NCI-H187 (cell line): Measurements from ENCODE around the gene ATP2C2.
"Not testable (repeated sequence)": the region's sequence is repeated elsewhere in the genome, so short reads cannot be mapped to it uniquely, and the experiment has no call there.

Experiments
- DNase-seq, 2 experiments: peaks; one replicate each; lab custom pipeline; 2025; lab: John Stamatoyannopoulos, UW

The ATP2C2 gene, protein sequence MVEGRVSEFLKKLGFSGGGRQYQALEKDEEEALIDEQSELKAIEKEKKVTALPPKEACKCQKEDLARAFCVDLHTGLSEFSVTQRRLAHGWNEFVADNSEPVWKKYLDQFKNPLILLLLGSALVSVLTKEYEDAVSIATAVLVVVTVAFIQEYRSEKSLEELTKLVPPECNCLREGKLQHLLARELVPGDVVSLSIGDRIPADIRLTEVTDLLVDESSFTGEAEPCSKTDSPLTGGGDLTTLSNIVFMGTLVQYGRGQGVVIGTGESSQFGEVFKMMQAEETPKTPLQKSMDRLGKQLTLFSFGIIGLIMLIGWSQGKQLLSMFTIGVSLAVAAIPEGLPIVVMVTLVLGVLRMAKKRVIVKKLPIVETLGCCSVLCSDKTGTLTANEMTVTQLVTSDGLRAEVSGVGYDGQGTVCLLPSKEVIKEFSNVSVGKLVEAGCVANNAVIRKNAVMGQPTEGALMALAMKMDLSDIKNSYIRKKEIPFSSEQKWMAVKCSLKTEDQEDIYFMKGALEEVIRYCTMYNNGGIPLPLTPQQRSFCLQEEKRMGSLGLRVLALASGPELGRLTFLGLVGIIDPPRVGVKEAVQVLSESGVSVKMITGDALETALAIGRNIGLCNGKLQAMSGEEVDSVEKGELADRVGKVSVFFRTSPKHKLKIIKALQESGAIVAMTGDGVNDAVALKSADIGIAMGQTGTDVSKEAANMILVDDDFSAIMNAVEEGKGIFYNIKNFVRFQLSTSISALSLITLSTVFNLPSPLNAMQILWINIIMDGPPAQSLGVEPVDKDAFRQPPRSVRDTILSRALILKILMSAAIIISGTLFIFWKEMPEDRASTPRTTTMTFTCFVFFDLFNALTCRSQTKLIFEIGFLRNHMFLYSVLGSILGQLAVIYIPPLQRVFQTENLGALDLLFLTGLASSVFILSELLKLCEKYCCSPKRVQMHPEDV

DNA sequence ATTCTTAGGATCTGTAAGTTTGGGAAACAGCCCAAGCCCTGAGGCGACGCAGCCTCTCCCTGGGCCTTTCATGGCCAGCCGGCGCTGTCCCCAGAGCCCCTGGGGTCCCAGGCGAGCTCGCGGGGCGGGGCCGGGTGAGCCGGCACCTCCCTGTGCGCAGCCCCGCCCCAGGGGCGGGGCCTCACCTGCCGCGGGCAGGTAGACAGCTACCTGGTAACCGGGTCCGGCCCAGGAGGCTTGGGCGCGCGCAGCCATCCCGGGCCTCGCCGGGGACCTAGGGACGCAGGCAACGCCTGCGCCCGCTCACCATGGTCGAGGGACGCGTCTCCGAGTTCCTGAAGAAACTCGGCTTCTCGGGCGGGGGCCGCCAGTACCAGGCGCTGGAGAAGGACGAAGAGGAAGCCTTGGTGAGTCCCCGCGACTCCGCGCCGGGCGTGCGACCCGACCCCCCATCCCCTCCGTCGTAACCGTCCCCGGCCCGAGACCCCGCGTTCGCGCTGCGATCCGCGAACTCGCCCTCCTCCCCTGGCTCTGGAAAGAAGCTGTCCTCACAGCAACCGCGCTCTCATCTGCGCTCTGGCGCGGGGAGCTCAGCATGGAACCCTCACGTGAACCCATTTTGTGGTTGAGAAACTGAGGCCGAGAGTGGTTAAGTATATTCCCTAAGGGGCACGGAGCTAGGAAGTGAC, at the start of gene ATP2C2:
Gene ATP2C2 (plus strand): TSS at position 231 of the 689 bp plus-strand sequence. CDS start 78 bp downstream, at position 309.
- peak; percentile 7 to 36 for DNase-seq

DNA sequence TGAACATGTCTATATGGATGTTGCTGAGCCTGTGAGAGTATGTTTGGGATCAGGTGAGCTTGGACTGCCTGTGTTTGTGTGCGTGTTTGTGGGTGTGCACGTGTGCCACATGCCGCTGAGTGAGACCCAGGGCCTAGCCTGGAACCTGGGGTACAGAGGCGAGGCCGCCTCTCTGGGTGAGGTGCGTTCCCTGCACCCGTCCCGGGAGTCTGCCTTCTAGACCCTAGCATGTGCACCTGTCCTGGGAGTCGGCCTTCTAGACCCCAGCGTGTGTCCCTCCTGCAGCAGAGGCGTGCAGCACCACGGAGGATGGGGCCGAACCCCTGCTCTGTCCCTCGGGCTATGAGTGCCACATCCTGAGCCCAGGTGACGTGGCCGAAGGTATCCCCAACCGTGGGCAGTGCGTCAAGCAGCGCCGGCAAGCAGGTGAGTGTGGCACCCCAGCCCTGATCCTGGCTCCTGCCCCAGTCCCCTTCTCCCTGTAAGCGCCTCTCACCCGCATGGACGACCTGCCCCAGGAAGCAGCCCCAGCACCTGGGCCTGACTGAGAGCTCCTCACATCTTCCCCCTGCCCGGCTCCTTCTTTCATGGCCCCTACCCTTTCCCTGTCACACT, 49.1 kb upstream of the ATP2C2 start:
- DNase-seq = no peak

DNA sequence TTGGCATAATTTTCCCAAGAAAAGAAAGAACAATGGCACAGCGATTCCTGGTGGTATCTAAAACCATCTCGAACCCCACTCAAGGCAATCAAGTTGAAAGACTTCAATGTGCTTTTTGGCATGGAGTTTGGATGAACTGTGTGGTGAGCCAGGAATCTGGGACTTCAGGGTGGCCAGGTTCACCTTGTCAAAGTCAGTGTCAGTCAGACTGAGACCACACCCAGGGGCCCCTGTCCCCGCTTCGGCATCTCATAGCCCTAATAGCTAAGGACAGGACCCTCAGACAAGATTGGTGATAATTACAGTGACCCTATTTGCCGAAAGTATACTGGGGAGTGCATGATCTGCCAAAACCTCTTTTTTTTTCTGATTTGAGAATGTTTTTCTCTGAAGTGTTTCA, 47.8 kb upstream of the ATP2C2 start:
- DNase-seq = no peak

DNA sequence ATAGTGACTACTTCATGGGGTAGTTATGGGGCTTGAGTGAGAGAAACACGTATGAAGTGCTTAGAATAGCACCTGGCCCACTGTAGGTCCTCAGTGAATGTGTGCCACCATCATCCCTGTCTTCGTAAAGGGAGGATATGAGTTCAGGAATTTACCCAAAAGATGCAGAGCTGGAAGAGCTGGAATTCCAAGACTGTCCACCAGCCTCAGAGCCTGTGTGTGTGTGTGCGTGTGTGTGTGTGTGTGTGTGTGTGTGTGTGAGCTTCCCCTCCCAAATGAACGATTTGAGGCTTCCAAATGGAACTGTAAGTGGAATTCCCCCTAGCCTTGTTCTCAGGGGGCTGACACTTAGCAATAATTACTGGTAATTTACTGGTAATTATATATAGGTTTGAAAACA, 46.4 kb upstream of the ATP2C2 start:
- no peak for DNase-seq

DNA sequence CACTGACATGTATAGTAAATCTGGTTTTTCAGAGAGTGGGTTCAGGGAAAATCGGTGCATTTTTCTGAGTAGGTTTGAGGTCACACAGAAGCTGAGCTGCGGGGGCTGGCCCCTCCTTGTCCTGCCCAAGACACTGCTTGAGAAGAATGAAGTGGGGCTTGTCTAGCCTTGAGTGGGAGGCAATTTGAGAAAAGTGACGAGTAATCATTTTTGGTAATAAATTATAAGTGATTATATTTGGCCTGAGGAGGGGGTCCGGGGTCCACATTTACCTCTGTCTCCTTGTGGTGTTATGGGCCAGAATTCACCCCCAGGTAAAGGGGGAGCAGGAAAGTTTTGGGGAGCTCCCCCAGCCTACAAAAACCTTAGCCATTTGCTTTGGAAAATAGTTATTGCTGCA, 45.6 kb upstream of the ATP2C2 start:
- DNase-seq = no peak

DNA sequence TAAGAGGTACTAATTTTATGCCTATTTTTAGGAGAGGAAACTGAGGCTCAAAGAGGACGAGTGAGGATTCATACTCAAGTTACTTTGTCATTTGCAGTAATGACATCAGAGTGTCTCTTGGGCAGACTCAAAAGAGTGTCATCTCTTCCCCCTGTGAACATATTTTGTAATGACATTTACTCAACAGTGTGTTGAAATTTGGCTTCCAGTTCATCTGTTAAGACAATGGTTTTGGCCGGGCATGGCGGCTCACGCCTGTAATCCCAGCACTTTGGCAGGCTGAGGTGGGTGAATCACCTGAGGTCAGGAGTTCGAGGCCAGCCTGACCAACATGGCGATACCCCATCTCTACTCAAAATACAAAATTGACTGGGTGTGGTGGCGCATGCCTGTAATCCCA, 44.7 kb upstream of the ATP2C2 start:
- no peak for DNase-seq

DNA sequence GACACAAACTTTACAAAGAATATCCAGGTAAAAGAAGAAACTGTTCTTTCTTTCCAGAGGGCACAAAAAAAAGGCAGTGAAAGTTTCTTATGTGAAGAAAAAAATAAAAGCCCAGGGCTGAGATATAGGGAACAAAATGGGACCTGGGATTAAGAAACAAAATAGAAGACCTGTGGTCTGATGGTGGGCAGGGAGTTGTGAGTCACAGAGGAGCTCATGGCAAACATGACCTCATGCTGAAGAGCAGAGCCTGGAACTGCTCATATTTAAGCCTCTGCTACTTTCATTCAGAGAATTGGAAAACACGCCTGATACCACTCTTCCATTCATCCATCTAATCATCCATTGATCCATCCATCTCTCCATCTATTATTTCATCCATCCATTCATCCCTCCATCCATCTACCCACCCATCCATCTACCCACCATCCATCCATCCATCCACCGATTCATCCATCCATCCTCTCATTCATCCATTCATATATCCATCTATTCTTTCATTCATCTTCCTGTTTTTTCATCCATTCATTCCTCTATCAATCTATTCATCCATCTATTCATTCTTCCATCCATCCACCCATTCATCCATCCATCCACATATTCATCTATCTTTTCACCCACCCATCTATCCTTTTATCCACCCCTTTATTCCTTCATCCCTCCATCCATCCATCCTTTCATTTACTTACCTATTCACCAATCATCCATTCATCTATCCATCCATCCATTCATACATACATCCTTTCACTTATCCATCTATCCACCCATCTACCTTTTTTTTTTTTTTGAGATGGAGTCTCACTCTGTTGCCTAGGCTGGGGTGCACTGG, 43.7 kb upstream of the ATP2C2 start:
- DNase-seq = no peak

DNA sequence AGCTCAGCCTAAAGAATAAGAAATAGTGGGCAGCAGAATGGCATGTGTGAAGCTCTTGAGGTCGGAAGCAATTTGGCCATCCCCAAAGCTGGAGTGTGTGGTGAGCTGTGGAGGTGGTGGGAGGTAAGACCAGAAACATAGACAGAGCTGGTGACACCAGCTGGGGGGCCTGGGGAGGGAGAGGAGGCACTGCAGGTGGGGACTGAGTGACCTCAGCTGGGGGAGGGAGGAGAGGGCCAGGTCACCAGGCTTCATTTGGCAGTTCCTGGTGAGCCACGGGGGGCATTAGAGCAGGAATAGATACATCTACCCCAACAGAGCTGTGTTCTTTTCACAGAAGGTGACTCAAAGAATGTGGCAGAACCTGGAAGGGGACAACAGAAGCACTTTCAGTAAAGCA, 41.8 kb upstream of the ATP2C2 start:
- no peak for DNase-seq

DNA sequence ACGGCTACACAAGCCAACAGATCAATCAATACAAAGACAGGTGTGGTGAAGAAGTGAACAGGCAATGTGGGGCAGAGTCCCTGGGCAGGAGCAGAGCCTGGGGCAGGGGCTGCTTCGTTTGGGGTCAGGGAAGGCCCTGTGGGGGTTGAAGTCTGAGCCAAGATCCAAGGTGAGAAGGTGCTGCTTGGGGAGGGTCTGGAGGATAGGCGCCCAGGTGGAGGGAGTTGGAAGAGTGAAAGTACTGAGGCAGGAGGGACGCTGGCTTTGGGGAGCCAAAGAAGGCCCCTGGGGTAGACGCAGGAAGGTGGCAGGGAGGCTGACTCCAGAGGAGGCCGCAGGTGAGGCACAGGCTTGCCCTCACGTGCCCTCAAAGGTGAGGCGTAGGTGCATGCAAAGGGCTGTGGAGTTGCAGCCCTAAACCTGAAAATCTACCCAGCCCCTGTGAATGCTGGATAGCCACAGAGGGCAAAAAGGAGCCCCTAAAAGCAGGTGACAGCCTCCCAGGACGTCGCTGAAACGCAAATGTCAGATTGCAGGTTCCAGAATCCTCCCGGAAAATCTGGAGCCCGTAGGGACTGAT, 40.3 kb upstream of the ATP2C2 start:
- no peak for DNase-seq

DNA sequence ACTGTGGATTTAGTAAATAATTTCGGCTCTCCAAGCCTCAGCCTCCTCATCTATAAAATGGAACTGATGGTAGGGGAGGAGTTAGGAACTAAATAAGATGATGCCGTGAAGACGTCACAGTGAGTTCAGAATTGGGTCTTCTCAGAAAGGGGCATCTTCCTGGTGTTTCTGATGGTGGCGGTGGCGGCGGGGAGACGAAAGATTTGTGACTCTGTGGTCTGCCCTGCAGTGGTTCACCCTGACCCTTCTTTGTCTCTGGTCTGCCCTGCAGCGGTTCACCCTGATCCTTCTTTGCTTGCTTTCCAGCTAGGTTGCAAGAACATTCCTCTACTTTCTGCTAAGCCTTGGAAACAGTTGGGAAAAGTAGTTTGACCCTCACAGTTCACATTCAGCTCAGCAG, 39.3 kb upstream of the ATP2C2 start:
- DNase-seq = no peak

DNA sequence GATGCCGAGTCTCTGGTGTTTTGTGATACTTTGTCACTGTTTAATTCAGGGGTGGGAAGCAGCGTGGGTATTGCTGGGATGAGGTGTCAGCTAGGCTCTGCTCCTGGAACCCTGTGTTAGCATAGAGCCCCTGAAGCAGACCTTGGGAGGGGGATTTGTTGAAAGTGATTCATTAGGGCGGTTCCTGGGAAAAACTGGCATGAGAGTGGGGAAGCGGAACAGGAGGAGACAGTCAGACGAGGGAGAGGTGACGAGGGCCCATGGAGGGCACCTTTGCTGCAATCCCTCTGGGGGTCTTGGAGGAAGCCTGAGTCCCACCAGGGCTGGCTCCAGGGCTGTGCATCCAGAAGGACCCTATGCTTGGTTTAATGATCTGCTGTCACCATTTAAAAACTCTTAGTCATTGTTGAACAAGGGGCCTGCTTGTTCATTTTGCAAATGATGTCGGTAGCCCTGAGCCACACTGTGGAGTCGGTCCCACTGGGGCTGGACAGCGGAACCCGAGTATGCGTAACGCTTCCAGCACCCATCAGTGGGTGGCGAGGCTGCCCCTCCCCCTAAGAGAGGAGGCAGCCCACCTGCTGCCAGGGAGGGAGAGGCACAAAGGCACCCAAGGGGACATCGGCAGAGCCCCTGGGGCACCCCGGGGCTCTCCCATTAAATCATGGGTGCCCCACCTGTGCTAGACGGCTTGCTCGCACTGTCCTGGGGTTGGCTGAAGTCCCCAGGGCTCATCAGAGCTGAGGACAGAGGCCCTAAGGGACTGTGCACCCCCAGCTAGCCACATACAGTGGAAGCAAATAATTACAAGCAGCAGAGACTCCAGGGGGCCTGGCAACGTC, 38.3 kb upstream of the ATP2C2 start:
- DNase-seq = no peak

DNA sequence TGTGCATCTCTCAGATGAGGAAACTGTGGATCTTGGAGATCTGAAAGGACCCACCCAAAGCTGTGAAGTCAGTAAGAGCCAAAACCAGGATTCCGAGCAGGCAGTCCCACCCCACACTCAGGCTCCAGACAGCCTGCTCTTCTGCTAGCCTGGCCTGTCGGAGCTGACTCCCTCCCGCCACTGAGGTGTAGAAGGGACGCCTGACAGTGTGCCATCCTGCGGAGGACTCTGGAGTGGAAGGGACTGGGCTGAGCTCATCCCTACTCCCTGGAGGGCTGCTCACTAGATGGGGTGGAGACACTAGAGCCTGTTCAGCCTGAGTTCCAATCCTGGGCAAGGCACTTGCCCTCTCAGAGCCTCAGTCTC, 37.7 kb upstream of the ATP2C2 start:
- DNase-seq = no peak

DNA sequence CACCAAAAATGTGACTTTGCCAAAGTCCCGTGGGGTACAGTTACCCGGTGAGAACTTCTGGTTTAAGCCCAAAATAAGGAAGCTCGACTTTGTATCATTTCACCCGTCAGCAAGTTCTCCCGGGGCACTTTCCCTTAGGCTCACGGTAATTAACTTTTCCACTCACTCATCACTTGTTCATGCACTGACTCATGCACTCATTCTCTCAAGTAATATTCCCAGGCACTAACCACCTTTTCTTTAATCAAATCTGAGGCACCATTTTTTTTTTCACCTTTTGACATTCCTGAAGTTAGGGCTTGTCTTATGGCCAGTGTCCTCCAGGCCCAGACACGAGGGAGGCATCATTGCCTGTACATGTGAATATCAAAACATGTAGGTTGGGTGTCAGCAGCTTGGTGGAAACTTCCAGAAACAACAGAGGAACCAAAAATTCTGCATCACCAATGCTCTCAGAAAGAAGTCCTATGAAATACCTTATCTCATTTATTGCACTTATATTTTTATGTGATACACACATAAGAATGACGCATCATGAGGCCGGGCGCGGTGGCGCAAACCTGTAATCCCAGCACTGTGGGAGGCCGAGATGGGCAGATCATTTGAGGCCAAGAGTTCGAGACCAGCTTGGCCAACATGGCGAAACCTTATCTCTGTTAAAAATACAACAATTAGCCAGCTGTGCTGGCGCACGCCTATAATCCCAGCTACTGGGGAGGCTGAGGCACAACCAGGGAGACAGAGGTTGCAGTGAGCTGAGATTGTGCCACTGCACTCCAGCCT, 36.1 kb upstream of the ATP2C2 start:
- DNase-seq = no peak

DNA sequence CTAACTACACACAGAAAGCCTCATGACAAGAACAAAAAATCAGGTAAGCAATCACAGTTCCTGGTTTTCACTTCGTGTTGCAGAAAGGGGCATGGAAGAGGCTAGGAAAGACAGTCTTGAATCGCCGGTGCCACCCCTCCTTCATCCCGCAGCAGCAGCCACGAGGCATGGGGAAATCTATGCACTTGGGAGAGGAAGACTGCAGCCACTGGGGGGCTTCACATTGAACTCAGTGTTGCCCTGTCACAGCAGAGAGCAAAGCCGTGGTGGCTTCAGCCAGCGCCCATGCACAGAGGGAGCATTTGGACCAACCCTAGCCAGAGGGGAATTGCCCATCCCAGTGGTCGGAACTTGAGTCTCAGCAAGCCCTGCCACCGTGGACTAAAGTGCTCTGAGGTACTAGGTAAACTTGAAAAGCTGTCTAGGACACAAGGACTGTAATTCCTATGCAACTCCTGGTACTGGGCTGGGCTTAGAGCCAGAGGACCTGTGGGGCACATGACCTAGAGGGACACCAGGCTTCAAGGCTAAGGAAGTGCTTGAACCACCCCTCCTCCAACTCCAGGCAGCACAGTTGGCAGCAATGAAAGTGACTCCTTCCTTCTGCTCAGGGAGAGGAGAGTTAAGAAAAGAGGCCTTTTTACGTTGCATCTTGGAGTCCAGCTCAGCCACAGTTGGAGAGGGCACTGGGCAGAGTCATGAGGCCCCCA, 35.2 kb upstream of the ATP2C2 start:
- no peak for DNase-seq

DNA sequence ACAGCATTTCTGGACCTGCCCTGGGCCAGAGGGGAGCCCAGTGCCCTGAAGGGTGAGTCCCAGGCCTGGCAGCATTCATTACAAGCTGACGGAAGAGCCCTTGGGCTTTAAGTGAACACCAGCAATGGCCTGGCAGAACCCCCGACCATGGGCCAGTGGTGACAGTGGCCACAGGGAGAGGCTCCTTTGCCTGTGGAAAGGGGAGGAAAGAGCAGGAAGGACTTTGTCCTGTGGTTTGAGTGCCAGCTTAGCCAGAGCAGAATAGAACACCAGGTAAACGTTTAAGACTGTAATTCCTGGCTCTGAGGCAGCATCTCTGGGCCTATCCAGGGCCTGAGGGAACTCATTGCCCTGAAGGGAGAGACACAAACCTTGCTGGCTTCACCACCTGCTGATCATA, 34.3 kb upstream of the ATP2C2 start:
- no peak for DNase-seq

DNA sequence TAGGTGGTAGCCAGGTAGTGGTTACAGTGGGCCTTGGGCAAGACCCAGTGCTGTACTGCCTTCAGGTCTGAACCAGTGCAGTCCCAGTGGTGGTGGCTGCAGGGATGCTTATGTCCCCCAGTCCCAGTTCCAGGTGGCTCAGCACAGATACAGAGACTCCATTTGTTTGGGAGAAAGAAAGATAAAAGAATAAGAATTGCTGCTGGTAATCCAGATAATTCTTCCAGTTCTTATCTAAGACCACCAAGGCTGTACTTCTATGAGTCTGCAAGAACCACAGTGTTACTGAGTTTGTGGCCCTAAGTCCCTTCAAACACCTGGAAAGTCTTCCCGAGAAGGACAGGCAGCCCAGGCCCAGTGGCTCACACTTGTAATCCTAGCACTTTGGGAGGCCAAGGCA, 33.9 kb upstream of the ATP2C2 start:
- DNase-seq = no peak

DNA sequence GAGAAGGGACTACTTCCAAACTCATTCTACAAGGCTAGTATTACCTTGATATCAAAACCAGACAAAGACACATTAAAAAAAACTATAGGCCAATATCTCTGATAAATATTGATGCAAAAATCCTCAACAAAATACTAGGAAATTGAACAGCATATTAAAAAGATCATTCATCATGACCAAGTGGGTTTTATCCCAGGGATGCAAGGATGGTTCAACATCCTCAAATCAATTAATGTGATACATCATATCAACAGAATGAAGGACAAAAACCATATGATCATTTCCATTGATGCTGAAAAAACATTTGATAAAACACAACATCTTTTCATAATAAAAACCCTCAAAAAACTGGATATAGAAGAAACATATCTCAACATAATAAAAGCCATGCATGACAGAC, 31.1 kb upstream of the ATP2C2 start:
- not testable (repeated sequence) for DNase-seq

DNA sequence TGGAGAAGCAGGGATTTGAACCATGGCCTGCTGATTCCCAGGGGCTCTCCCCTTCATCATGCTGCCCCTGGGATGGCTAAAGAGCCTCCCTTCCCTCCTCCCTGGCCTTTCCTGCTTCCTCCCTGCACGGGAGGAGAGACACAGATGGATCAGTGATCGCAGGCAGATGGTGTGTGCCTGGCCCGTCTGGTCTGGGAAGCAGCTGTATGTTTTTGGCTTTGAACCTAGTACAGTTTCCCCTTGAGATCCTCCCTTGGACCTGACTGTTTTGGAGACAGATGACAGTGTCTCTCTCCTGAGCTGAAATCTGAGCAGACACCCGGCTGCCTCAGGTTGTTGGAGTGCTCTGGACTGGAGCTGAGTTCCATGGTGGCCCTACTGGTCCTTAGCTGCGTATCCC, 29.0 kb upstream of the ATP2C2 start:
- DNase-seq = no peak
